ENCODE measurements around the gene DGKE.

Gene DGKE

GRCh38 chr17:56793957-56794356, 40.0 kb upstream of the DGKE start:
- no peak overlapping the region for H3K4me3 ChIP-seq (ENCODE audit: low read depth, low read length)
- DNase-seq (ENCODE audit: low read depth), result no peak
- in situ Hi-C loops (cut with HindIII; ENCODE audit: low sequenced_read_pairs), result no loop called here
- TF ChIP-seq, protein P1, sequence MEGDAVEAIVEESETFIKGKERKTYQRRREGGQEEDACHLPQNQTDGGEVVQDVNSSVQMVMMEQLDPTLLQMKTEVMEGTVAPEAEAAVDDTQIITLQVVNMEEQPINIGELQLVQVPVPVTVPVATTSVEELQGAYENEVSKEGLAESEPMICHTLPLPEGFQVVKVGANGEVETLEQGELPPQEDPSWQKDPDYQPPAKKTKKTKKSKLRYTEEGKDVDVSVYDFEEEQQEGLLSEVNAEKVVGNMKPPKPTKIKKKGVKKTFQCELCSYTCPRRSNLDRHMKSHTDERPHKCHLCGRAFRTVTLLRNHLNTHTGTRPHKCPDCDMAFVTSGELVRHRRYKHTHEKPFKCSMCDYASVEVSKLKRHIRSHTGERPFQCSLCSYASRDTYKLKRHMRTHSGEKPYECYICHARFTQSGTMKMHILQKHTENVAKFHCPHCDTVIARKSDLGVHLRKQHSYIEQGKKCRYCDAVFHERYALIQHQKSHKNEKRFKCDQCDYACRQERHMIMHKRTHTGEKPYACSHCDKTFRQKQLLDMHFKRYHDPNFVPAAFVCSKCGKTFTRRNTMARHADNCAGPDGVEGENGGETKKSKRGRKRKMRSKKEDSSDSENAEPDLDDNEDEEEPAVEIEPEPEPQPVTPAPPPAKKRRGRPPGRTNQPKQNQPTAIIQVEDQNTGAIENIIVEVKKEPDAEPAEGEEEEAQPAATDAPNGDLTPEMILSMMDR (IDR thresholded peaks at IDR 0.05; ENCODE audit: low read depth, low read length, missing control alignments), result no peak

DNA sequence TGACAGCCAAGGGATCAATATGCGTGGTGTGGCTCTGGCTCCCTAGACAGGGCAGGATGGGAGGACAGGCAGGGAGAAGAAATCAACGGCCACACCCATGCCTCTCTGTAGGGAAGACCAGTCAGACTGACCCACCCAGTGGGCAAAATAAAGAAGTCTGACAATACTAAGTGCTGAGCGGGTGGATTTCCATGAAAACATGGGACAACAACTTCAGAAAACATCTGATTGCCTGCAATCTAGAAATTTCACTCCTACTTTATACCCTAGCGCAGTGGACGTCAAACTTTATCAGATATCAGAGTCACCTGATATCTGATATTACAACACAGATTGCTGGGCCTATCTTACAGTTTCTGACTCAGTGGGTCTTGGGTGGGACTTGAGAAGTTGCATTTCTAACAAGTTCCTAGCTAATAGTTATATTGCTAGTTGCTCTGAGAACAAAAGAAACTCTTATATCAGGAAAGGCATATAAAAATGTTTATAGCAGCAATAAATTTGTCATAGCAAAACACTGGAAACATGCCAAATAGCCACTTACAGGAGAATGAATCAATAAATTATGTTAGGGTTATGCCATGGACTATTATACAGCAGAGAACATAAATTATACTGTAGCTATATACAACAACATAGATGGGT, 38.6 kb upstream of the DGKE start:
- TF ChIP-seq, protein P1 (IDR thresholded peaks at IDR 0.05; ENCODE audit: low read depth, low read length, missing control alignments), result no peak
- DNase-seq (ENCODE audit: low read depth), result no peak
- in situ Hi-C loops (cut with HindIII; ENCODE audit: low sequenced_read_pairs), result no loop called here
- H3K4me3 ChIP-seq (ENCODE audit: low read depth, low read length), result no peak overlapping the region

GRCh38 chr17:56796536-56796935, 37.4 kb upstream of the DGKE start:
- TF ChIP-seq, protein P1 (IDR thresholded peaks at IDR 0.05; ENCODE audit: low read depth, low read length, missing control alignments), result no peak
- in situ Hi-C loops (cut with HindIII; ENCODE audit: low sequenced_read_pairs), result no loop called here

GRCh38 chr17:56798916-56799315, 35.0 kb upstream of the DGKE start:
- no peak overlapping the region for H3K4me3 ChIP-seq (ENCODE audit: low read depth, low read length)
- in situ Hi-C loops (cut with HindIII; ENCODE audit: low sequenced_read_pairs), result no loop called here
- DNase-seq (ENCODE audit: low read depth), result no peak
- TF ChIP-seq, protein P1 (IDR thresholded peaks at IDR 0.05; ENCODE audit: low read depth, low read length, missing control alignments), result no peak

More at GRCh38 chr17:56796536-56796935, 37.4 kb upstream of the DGKE start:
- H3K4me3 ChIP-seq (ENCODE audit: low read depth, low read length), result no peak overlapping the region
- no peak for DNase-seq (ENCODE audit: low read depth)

GRCh38 chr17:56801459-56802178, 32.3 kb upstream of the DGKE start:
- in situ Hi-C loops (cut with HindIII; ENCODE audit: low sequenced_read_pairs), result no loop called here
- no peak for DNase-seq (ENCODE audit: low read depth)
- TF ChIP-seq, protein P1 (IDR thresholded peaks at IDR 0.05; ENCODE audit: low read depth, low read length, missing control alignments), result no peak
- no peak overlapping the region for H3K4me3 ChIP-seq (ENCODE audit: low read depth, low read length)

- in situ Hi-C loops (cut with HindIII; ENCODE audit: low sequenced_read_pairs), result no loop called here
- TF ChIP-seq, protein P1 (IDR thresholded peaks at IDR 0.05; ENCODE audit: low read depth, low read length, missing control alignments), result no peak
- DNase-seq (ENCODE audit: low read depth), result no peak
- no peak overlapping the region for H3K4me3 ChIP-seq (ENCODE audit: low read depth, low read length)
Observed at GRCh38 chr17:56803071-56803470, 30.9 kb upstream of the DGKE start.

All from astrocyte of the cerebellum (primary cell).